Activated CD4-positive, alpha-beta T cell treated with anti-CD3 and anti-CD28 coated beads for 1 hour (primary cell): ENCODE data around the gene CCL28.
"Not testable (repeated sequence)": the region's sequence is repeated elsewhere in the genome, so short reads cannot be mapped to it uniquely, and the experiment has no call there.

Experiments
- DNase-seq: peaks from one replicate; pipeline ENCODE4 v3.0.0-alpha.2; 2020

Gene CCL28

GRCh38 chr5:43412156-43412555, at the start of gene CCL28:
CCL28 (minus strand) TSS chr5:43412391; CDS start chr5:43412316, 75 bp downstream.
- no peak for DNase-seq

GRCh38 chr5:43461066-43461465, 48.9 kb upstream of the CCL28 start:
- DNase-seq, result no peak

- no peak for DNase-seq
These were observed 44.4 kb upstream of the CCL28 start for GRCh38 chr5:43456556-43456955.

GRCh38 chr5:43441575-43441974, 29.4 kb upstream of the CCL28 start:
- DNase-seq, result not testable (repeated sequence)

GRCh38 chr5:43437062-43437660, 25.0 kb upstream of the CCL28 start:
- DNase-seq, result no peak

GRCh38 chr5:43433382-43433781, 21.2 kb upstream of the CCL28 start:
- no peak for DNase-seq

- DNase-seq, result no peak
These were observed 20.5 kb upstream of the CCL28 start for GRCh38 chr5:43432486-43433375.

- DNase-seq, result no peak
These were observed 17.5 kb upstream of the CCL28 start for GRCh38 chr5:43429706-43430105.

GRCh38 chr5:43429016-43429415, 16.8 kb upstream of the CCL28 start:
- DNase-seq, result no peak

- DNase-seq, result no peak
These were observed 15.1 kb upstream of the CCL28 start for GRCh38 chr5:43427306-43427705.

- DNase-seq, result no peak
These were observed 13.8 kb upstream of the CCL28 start for GRCh38 chr5:43425983-43426382.

GRCh38 chr5:43423086-43423485, 10.9 kb upstream of the CCL28 start:
- DNase-seq, result not testable (repeated sequence)

- no peak for DNase-seq
These were observed 10.0 kb upstream of the CCL28 start for GRCh38 chr5:43422143-43422542.

GRCh38 chr5:43421450-43422133, 9.4 kb upstream of the CCL28 start:
- DNase-seq, result no peak

GRCh38 chr5:43420241-43420640, 8.1 kb upstream of the CCL28 start:
- DNase-seq, result no peak

- DNase-seq, result no peak
These were observed 6.4 kb upstream of the CCL28 start for GRCh38 chr5:43418561-43418960.

GRCh38 chr5:43416803-43417394, 4.7 kb upstream of the CCL28 start:
- no peak for DNase-seq

- no peak for DNase-seq
These were observed 4.0 kb upstream of the CCL28 start for GRCh38 chr5:43415935-43416802.

GRCh38 chr5:43413966-43414365, 1.8 kb upstream of the CCL28 start:
- DNase-seq, result no peak

GRCh38 chr5:43412644-43413043, 453 bp upstream of the CCL28 start:
- no peak for DNase-seq

GRCh38 chr5:43411495-43411894, 696 bp downstream of the CCL28 start:
- no peak for DNase-seq

GRCh38 chr5:43410414-43410813, 1.8 kb downstream of the CCL28 start:
- DNase-seq, result no peak
